GM10847 (cell line): Measurements from ENCODE around the gene KIRREL3.

Experiments used
- POLR2A ChIP-seq: IDR thresholded peaks from 2 replicates; pipeline ENCODE4 v1.6.1; 2011; ENCODE audit not compliant: insufficient read length; ENCODE audit errors: extremely low read depth

The KIRREL3 gene

GRCh38 chr11:126544108-126545056, 456.2 kb downstream of the KIRREL3 start:
- no peak for TF ChIP-seq POLR2A

- TF ChIP-seq POLR2A, result no peak
These were observed 456.9 kb downstream of the KIRREL3 start for GRCh38 chr11:126543691-126544090.

- TF ChIP-seq POLR2A, result no peak
These were observed 458.1 kb downstream of the KIRREL3 start for GRCh38 chr11:126542334-126543015.

- TF ChIP-seq POLR2A, result no peak
These were observed 462.5 kb downstream of the KIRREL3 start for GRCh38 chr11:126538071-126538470.

GRCh38 chr11:126537492-126537891, 463.1 kb downstream of the KIRREL3 start:
- no peak for TF ChIP-seq POLR2A

- TF ChIP-seq POLR2A, result no peak
These were observed 466.3 kb downstream of the KIRREL3 start for GRCh38 chr11:126534141-126534805.

- TF ChIP-seq POLR2A, result no peak
These were observed 467.0 kb downstream of the KIRREL3 start for GRCh38 chr11:126533560-126533959.

GRCh38 chr11:126530416-126530815, 470.2 kb downstream of the KIRREL3 start:
- no peak for TF ChIP-seq POLR2A

- TF ChIP-seq POLR2A, result no peak
These were observed 471.5 kb downstream of the KIRREL3 start for GRCh38 chr11:126529037-126529436.

GRCh38 chr11:126528075-126528474, 472.5 kb downstream of the KIRREL3 start:
- TF ChIP-seq POLR2A, result no peak

GRCh38 chr11:126527651-126528050, 472.9 kb downstream of the KIRREL3 start:
- no peak for TF ChIP-seq POLR2A

- no peak for TF ChIP-seq POLR2A
These were observed 474.1 kb downstream of the KIRREL3 start for GRCh38 chr11:126526471-126526870.

GRCh38 chr11:126525702-126526101, 474.9 kb downstream of the KIRREL3 start:
- TF ChIP-seq POLR2A, result no peak

GRCh38 chr11:126525216-126525615, 475.4 kb downstream of the KIRREL3 start:
- no peak for TF ChIP-seq POLR2A

- TF ChIP-seq POLR2A, result no peak
These were observed 476.9 kb downstream of the KIRREL3 start for GRCh38 chr11:126523441-126524205.
